Osteoblast (primary cell): ENCODE data around the gene FAM107A. TPM values are rescaled to one million over a fixed set of nuclear protein-coding genes. Genes with fewer than 3 reads are reported as not detected.

Experiments used
- DNase-seq: peaks from one replicate; pipeline ENCODE4 v3.0.0; 2011; ENCODE audit warnings: low spot score, mixed read lengths; ENCODE audit not compliant: insufficient read length; ENCODE audit errors: missing footprints
- H2AFZ ChIP-seq: 2 replicates; pipeline ENCODE4 v1.6.0; 2011; ENCODE audit warnings: mild to moderate bottlenecking, low read length
- H3K27ac ChIP-seq: 2 replicates; pipeline ENCODE4 v1.5.1; 2011; ENCODE audit warnings: mild to moderate bottlenecking, low read depth, low read length, moderate library complexity
- H3K27me3 ChIP-seq: 2 replicates; pipeline ENCODE4 v1.6.0; 2012; ENCODE audit warnings: mild to moderate bottlenecking, control low read depth, inconsistent platforms, low read length, moderate library complexity; ENCODE audit not compliant: insufficient read depth
- H3K36me3 ChIP-seq: 2 replicates; pipeline ENCODE4 v1.5.1; 2011; ENCODE audit warnings: mild to moderate bottlenecking, low read length, control low read depth, moderate library complexity; ENCODE audit not compliant: insufficient read depth
- H3K4me1 ChIP-seq: 2 replicates; pipeline ENCODE4 v1.5.1; 2011; ENCODE audit warnings: mild to moderate bottlenecking, low read length, control low read depth, moderate library complexity; ENCODE audit not compliant: insufficient read depth
- H3K4me2 ChIP-seq: 2 replicates; pipeline ENCODE4 v1.6.0; 2011; ENCODE audit warnings: mild to moderate bottlenecking, low read length; ENCODE audit not compliant: insufficient read depth
- H3K4me3 ChIP-seq: fragments of 200-600 bp; sonication (generic); 3 replicates; pipeline ENCODE4 v1.5.1; 2012; ENCODE audit warnings: mild to moderate bottlenecking, low read length, inconsistent platforms; ENCODE audit not compliant: insufficient read depth
- H3K79me2 ChIP-seq: 2 replicates; pipeline ENCODE4 v1.6.0; 2012; ENCODE audit warnings: mild to moderate bottlenecking, low read length, control low read depth, inconsistent platforms; ENCODE audit not compliant: insufficient read depth
- H3K9me3 ChIP-seq: 2 replicates; pipeline ENCODE4 v1.5.1; 2011; ENCODE audit warnings: low read depth, low read length, control low read depth
- H4K20me1 ChIP-seq: 2 replicates; pipeline ENCODE4 v1.6.0; 2012; ENCODE audit warnings: mild to moderate bottlenecking, low read length, control low read depth; ENCODE audit not compliant: insufficient read depth
- total RNA-seq: library from RNA; depleted of rRNA; stranded (reverse); fragments of >200 nt; gene quantifications from 2 replicates; pipeline ENCODE4 v1.2.3, GENCODE V29; 2012
- TF ChIP-seq, protein P1 (sequence below): IDR thresholded peaks from 2 replicates; pipeline ENCODE4 v1.5.1; 2011; ENCODE audit warnings: mild to moderate bottlenecking, low read depth, low read length, moderate library complexity; ENCODE audit errors: extremely low read depth

Gene FAM107A
- total RNA-seq, 1 donor = not detected

DNA sequence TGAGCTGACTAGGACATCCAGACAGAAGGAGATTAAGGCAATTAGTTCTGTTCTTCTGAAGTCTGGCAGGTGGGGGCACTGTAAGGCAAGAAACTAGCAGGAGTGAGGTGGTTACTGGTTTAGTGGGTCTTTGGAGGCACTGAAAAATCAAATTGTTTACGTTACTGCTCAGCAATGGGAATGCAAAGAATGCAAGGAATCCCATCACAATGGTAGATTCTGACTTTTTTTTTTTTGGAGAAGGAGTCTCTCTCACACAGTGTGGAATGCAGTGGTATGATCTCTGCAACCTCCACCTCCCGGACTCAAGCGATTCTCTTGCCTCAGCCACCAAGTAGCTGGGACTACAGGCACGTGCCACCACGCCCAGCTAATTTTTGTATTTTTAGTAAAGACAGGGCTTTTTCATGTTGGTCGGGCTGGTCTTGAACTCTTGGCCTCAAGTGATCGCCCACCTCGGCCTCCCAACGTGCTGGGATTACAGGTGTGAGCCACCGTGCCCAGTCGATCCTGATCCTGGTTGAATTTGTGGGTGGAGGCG is 16.4 kb downstream of the FAM107A start:
- TF ChIP-seq, protein P1, sequence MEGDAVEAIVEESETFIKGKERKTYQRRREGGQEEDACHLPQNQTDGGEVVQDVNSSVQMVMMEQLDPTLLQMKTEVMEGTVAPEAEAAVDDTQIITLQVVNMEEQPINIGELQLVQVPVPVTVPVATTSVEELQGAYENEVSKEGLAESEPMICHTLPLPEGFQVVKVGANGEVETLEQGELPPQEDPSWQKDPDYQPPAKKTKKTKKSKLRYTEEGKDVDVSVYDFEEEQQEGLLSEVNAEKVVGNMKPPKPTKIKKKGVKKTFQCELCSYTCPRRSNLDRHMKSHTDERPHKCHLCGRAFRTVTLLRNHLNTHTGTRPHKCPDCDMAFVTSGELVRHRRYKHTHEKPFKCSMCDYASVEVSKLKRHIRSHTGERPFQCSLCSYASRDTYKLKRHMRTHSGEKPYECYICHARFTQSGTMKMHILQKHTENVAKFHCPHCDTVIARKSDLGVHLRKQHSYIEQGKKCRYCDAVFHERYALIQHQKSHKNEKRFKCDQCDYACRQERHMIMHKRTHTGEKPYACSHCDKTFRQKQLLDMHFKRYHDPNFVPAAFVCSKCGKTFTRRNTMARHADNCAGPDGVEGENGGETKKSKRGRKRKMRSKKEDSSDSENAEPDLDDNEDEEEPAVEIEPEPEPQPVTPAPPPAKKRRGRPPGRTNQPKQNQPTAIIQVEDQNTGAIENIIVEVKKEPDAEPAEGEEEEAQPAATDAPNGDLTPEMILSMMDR = peak; percentile 72
- no peak overlapping the region for H2AFZ ChIP-seq
- H3K27ac ChIP-seq = peak overlapping the region; percentile 44
- H3K4me1 ChIP-seq = peaks cover 22% of the 10 kb centered on the region
- no peaks in the 10 kb centered on the region for H3K9me3 ChIP-seq
- no peak overlapping the region for H3K4me3 ChIP-seq
- H4K20me1 ChIP-seq = no peaks in the 10 kb centered on the region
- no peaks in the 10 kb centered on the region for H3K79me2 ChIP-seq
- H3K4me2 ChIP-seq = no peak overlapping the region
- no peaks in the 10 kb centered on the region for H3K27me3 ChIP-seq
- peak; percentile 95 for DNase-seq
- no peaks in the 10 kb centered on the region for H3K36me3 ChIP-seq

DNA sequence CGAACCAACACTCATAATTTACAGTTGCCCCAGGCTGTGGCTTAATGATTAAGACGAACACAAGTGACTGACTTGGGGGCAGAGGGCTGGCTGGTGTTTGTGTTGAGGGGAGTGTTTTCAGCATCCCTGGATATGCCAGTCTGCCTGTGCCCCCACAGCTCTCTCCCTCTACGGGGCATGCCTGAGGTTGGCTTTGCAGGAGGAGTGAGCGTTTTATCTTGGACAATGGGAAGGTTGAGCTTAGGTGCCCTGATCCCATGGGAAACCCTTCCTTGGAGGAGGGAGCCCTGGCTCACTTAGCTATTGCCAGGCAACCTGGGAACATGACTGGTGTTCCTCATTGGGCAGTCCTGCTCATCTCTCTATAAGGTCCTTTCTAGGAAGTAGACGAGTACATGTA is 17.6 kb downstream of the FAM107A start:
- no peak for DNase-seq
- no peak overlapping the region for H3K4me3 ChIP-seq
- no peak overlapping the region for H3K4me2 ChIP-seq
- no peak overlapping the region for H3K27ac ChIP-seq
- H2AFZ ChIP-seq = no peak overlapping the region
- no peaks in the 10 kb centered on the region for H3K9me3 ChIP-seq
- peaks cover 15% of the 10 kb centered on the region for H3K4me1 ChIP-seq
- H3K27me3 ChIP-seq = no peaks in the 10 kb centered on the region
- H4K20me1 ChIP-seq = no peaks in the 10 kb centered on the region
- H3K79me2 ChIP-seq = no peaks in the 10 kb centered on the region
- TF ChIP-seq, protein P1 = no peak
- no peaks in the 10 kb centered on the region for H3K36me3 ChIP-seq

DNA sequence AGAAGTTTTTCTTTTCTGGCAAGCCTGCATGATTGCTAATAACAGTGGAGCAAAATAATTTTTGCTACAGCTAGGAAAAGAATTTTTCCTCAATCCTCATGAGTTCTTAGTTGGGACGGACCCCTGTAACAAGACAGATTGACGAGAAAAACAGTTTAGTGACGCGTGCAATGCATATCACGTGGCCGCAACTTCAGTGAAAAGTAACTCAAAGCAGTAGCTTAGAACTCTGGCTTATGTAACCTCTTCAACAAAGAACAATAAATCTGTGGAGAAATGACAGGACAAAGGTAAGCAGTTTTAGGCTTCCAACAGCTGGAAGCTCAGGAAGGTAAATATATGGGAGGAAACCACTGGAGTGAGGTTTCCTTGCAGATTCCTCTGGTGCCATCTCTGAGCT is 19.7 kb downstream of the FAM107A start:
- DNase-seq = no peak
- H3K4me3 ChIP-seq = no peak overlapping the region
- no peaks in the 10 kb centered on the region for H3K79me2 ChIP-seq
- H3K27me3 ChIP-seq = no peaks in the 10 kb centered on the region
- H3K27ac ChIP-seq = no peak overlapping the region
- H4K20me1 ChIP-seq = no peaks in the 10 kb centered on the region
- H2AFZ ChIP-seq = no peak overlapping the region
- no peaks in the 10 kb centered on the region for H3K36me3 ChIP-seq
- H3K4me1 ChIP-seq = peaks cover 2% of the 10 kb centered on the region
- TF ChIP-seq, protein P1 = no peak
- H3K9me3 ChIP-seq = no peaks in the 10 kb centered on the region
- no peak overlapping the region for H3K4me2 ChIP-seq

DNA sequence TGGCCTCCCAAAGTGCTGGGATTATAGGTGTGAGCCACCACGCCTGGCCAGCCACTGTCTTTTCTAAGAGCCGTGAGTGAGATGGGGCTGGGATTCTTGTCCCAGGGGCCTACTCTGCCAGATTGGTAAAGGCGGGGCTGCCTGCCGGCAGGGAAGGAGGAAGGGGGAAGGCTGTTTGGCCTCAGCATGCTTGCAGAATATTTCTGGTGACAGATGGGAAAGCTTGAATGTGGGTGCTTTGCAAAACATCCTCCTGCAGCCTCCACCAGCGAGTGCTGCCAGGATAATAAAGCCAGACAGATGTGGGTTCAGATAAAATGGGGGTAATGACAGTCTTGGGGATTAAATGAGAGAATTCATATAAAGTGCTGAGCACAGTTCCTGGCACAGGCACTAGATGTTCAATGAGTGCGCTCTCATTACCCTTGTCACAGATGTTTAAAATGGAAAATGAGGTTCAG is 20.4 kb downstream of the FAM107A start:
- Histone ChIP-seq H3K27me3 (no peaks in the 10 kb centered on the region), H3K36me3 (no peaks in the 10 kb centered on the region), H3K79me2 (no peaks in the 10 kb centered on the region), H3K4me3 (no peak overlapping the region), H4K20me1 (no peaks in the 10 kb centered on the region), H3K4me2 (no peak overlapping the region), H3K9me3 (no peaks in the 10 kb centered on the region), H2AFZ (no peak overlapping the region), H3K4me1 (peaks cover 2% of the 10 kb centered on the region), H3K27ac (no peak overlapping the region)
- TF ChIP-seq, protein P1 = no peak
- DNase-seq = no peak
